Endothelial cell of umbilical vein (primary cell): Measurements from ENCODE around the gene PRR9. TPM values are rescaled to one million over a fixed set of nuclear protein-coding genes. Genes with fewer than 3 reads are reported as not detected.

Source experiments
- BruUV-seq: library from RNA; stranded (reverse); fragments of 400-500 nt; replicated peaks from 2 replicates; lab custom pipeline; 2021; lab: Mats Ljungman, UMichigan
- CTCF ChIA-PET: fragments of 300-600, 350-600 bp; sonication (Branson Sonifier 250); formaldehyde crosslinking; loops from one replicate; lab custom pipeline; 2021; ENCODE audit warnings: antibody characterized with exemption, inconsistent platforms; lab: Charles Lee
- POLR2A ChIA-PET: fragments of 300-600, 350-600 bp; sonication (Branson Sonifier 250); formaldehyde crosslinking; loops from one replicate; lab custom pipeline; 2021; ENCODE audit warnings: antibody characterized with exemption, inconsistent platforms; lab: Charles Lee
- DNase-seq: peaks from one replicate; pipeline ENCODE4 v3.0.0-alpha.2; 2011; ENCODE audit warnings: low read depth, low spot score
- FAIRE-seq: peaks from 2 replicates; lab custom pipeline; 2011; peaks lifted over from hg19 to GRCh38; lab: Jason Lieb, UNC
- H2AFZ ChIP-seq: 2 replicates; pipeline ENCODE4 v1.6.0; 2012; ENCODE audit warnings: low read depth, low read length, control low read depth, inconsistent platforms
- H3K27ac ChIP-seq: 2 replicates; pipeline ENCODE4 v1.5.1; 2011; ENCODE audit warnings: low read depth, mild to moderate bottlenecking, control low read depth, low read length, moderate library complexity; ENCODE audit not compliant: insufficient read depth
- H3K27me3 ChIP-seq, 2 experiments: 2 replicates each; pipeline versions ENCODE4 v1.6.0 to v1.6.1; 2011; ENCODE audit warnings: low read length in 2 of 2, mixed read lengths in 1 of 2; ENCODE audit not compliant: control insufficient read depth in 2 of 2, insufficient read depth in 2 of 2
- H3K36me3 ChIP-seq, 2 experiments: 2 replicates in 1 of 2; 3 replicates in 1 of 2; pipeline ENCODE4 v1.5.1; 2011; ENCODE audit warnings: low read length in 2 of 2, mild to moderate bottlenecking in 1 of 2, moderate library complexity in 1 of 2; ENCODE audit not compliant: control insufficient read depth in 2 of 2, insufficient read depth in 2 of 2; ENCODE audit errors: extremely low read depth in 1 of 2
- H3K4me1 ChIP-seq: 3 replicates; pipeline ENCODE4 v1.5.1; 2011; ENCODE audit warnings: mild to moderate bottlenecking, low read length; ENCODE audit not compliant: control insufficient read depth, insufficient read depth; ENCODE audit errors: extremely low read depth
- H3K4me2 ChIP-seq: 2 replicates; pipeline ENCODE4 v1.6.1; 2011; ENCODE audit warnings: low read length, control low read depth, mixed read lengths; ENCODE audit not compliant: insufficient read depth
- H3K4me3 ChIP-seq, 3 experiments: fragments of 200-600 bp in 1 of 3; sonication (generic), shearing (Covaris generic) in 1 of 3; replicated peaks in 1 of 3; 2 replicates each; pipeline ENCODE4 v1.5.1; 2011 to 2016; ENCODE audit warnings: control low read depth in 3 of 3, low read length in 3 of 3, mild to moderate bottlenecking in 2 of 3, inconsistent platforms in 1 of 3, low read depth in 1 of 3, moderate library complexity in 1 of 3; ENCODE audit not compliant: insufficient read depth in 1 of 3
- H3K79me2 ChIP-seq: 2 replicates; pipeline ENCODE4 v1.6.0; 2012; ENCODE audit warnings: low read length, inconsistent platforms; ENCODE audit not compliant: control insufficient read depth, insufficient read depth
- H3K9ac ChIP-seq: replicated peaks from 2 replicates; pipeline ENCODE3; 2011; ENCODE audit warnings: low read length, control low read depth; ENCODE audit not compliant: insufficient read depth; ENCODE audit errors: extremely low read depth
- H3K9me1 ChIP-seq: replicated peaks from 3 replicates; pipeline ENCODE4 v1.6.0; 2011; ENCODE audit warnings: mild to moderate bottlenecking, low read length; ENCODE audit not compliant: control insufficient read depth, insufficient read depth; ENCODE audit errors: extremely low read depth
- H3K9me3 ChIP-seq: replicated peaks from 2 replicates; pipeline ENCODE4 v1.5.1; 2012; ENCODE audit warnings: low read length, inconsistent platforms; ENCODE audit not compliant: control insufficient read depth, insufficient read depth
- H4K20me1 ChIP-seq: replicated peaks from 2 replicates; pipeline ENCODE3; 2011; ENCODE audit warnings: mild to moderate bottlenecking, low read length; ENCODE audit not compliant: control insufficient read depth, insufficient read depth; ENCODE audit errors: extremely low read depth
- EZH2 ChIP-seq: IDR thresholded peaks from 2 replicates; pipeline ENCODE4 v1.6.1; 2012; ENCODE audit warnings: borderline replicate concordance, low read depth, mild to moderate bottlenecking, moderate library complexity, low read length, inconsistent platforms; ENCODE audit not compliant: severe bottlenecking
- FOS ChIP-seq: IDR thresholded peaks from 2 replicates; pipeline ENCODE4 v1.6.1; 2011; ENCODE audit warnings: mild to moderate bottlenecking, low read length, moderate library complexity, borderline replicate concordance; ENCODE audit not compliant: insufficient read depth
- GATA2 ChIP-seq: IDR thresholded peaks from 2 replicates; pipeline ENCODE4 v1.7.0; 2011; ENCODE audit warnings: low read depth, mild to moderate bottlenecking, moderate library complexity, mixed read lengths, low read length; ENCODE audit not compliant: insufficient read length, insufficient read depth
- JUN ChIP-seq: IDR thresholded peaks from 2 replicates; pipeline ENCODE4 v1.6.1; 2011; ENCODE audit warnings: borderline replicate concordance, low read depth; ENCODE audit not compliant: insufficient read length, insufficient read depth
- MYC ChIP-seq: IDR thresholded peaks from one replicate; pipeline ENCODE4 v1.6.1; 2011; ENCODE audit warnings: mild to moderate bottlenecking, low read depth, low read length
- POLR2A ChIP-seq: IDR thresholded peaks from 2 replicates; pipeline ENCODE4 v1.6.1; 2012; ENCODE audit warnings: low read depth, mild to moderate bottlenecking, control low read depth, low read length
- POLR2AphosphoS5 ChIP-seq: IDR thresholded peaks from 2 replicates; pipeline ENCODE4 v1.6.1; 2012; ENCODE audit warnings: low read depth, mild to moderate bottlenecking, control low read depth, low read length, moderate library complexity; ENCODE audit not compliant: insufficient read depth
- dilution Hi-C: fragments of 300-500 bp; cut with MboI; formaldehyde crosslinking; loops from one replicate; pipeline ENCODE4 v1.15.0; 2019; ENCODE audit warnings: low sequenced_read_pairs; ENCODE audit not compliant: extremely low pct_ligation_motif_present
- intact Hi-C: fragments of 100-400 bp; cut with micrococcal nuclease; formaldehyde crosslinking; loops from one replicate; pipeline ENCODE4 v1.10.0; 2022
- polyA plus RNA-seq, 4 experiments: library from polyadenylated mRNA; depleted of rRNA in 3 of 4; stranded (reverse) in 3 of 4; unstranded in 1 of 4; fragments of >200 nt; gene quantifications; 2 replicates each; pipeline versions ENCODE4 v1.2.1 to v1.2.3, GENCODE V29; 2011 to 2012; ENCODE audit warnings: missing spikeins in 1 of 4
- total RNA-seq: library from RNA; stranded (reverse); gene quantifications from 2 replicates; pipeline ENCODE4 v1.2.3, GENCODE V29; 2021
- TF ChIP-seq, protein P1 (sequence below): IDR thresholded peaks from 2 replicates; pipeline ENCODE4 v1.6.1; 2011; ENCODE audit not compliant: insufficient read depth, insufficient read length
- TF ChIP-seq, protein P2 (sequence below), 2 donors: IDR thresholded peaks; 1 replicate in 1 of 2; 2 replicates in 1 of 2; pipeline ENCODE4 v1.5.1; 2011; ENCODE audit warnings: low read length in 2 of 2, mild to moderate bottlenecking in 2 of 2, moderate library complexity in 2 of 2, control low read depth in 1 of 2, inconsistent platforms in 1 of 2, low read depth in 1 of 2; ENCODE audit not compliant: insufficient read depth in 1 of 2; ENCODE audit errors: extremely low read depth in 1 of 2

The PRR9 gene
- total and polyA plus RNA-seq, 2 donors (not counting 3 experiments of a cell fraction or from before 2014, with no cell fraction given) = not detected

DNA sequence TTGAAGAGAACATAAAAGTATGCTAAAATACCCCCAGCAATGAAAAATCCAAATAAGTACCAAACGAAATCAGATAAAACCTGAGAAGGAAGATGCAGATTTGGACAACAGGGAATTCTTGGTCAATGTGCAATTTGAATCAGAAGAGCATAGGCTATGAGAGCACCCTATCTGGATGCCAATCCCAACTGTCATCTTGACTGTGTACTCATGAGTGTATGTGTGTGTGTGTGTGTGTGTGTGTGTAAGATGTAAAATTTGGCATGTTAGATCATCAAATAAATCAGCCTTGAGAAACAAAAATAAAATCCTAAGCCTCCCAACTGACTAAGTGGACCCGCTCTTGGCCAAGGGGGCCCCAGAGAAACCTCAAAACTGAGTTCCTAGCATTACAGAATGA is 48.7 kb upstream of the PRR9 start:
- Histone ChIP-seq H3K27ac (no peak overlapping the region), H3K9me1 (no peaks in the 10 kb centered on the region), H2AFZ (no peak overlapping the region), H3K36me3 (no peaks in the 10 kb centered on the region), H3K4me3 (no peak overlapping the region), H3K27me3 (no peaks in the 10 kb centered on the region), H3K9me3 (no peaks in the 10 kb centered on the region), H3K4me2 (no peak overlapping the region), H4K20me1 (no peaks in the 10 kb centered on the region), H3K9ac (no peak overlapping the region), H3K4me1 (no peaks in the 10 kb centered on the region), H3K79me2 (no peaks in the 10 kb centered on the region)
- dilution Hi-C loops (no loop called here), intact Hi-C loops (no loop called here)
- BruUV-seq = no TSS peak
- ChIA-PET POLR2A (no interaction called here), CTCF (no interaction called here)
- TF ChIP-seq EZH2 (no peak), POLR2A (no peak), FOS (no peak), POLR2AphosphoS5 (no peak), MYC (no peak), GATA2 (no peak), JUN (no peak)
- TF ChIP-seq, protein P1, sequence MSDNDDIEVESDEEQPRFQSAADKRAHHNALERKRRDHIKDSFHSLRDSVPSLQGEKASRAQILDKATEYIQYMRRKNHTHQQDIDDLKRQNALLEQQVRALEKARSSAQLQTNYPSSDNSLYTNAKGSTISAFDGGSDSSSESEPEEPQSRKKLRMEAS = no peak
- TF ChIP-seq, protein P2, sequence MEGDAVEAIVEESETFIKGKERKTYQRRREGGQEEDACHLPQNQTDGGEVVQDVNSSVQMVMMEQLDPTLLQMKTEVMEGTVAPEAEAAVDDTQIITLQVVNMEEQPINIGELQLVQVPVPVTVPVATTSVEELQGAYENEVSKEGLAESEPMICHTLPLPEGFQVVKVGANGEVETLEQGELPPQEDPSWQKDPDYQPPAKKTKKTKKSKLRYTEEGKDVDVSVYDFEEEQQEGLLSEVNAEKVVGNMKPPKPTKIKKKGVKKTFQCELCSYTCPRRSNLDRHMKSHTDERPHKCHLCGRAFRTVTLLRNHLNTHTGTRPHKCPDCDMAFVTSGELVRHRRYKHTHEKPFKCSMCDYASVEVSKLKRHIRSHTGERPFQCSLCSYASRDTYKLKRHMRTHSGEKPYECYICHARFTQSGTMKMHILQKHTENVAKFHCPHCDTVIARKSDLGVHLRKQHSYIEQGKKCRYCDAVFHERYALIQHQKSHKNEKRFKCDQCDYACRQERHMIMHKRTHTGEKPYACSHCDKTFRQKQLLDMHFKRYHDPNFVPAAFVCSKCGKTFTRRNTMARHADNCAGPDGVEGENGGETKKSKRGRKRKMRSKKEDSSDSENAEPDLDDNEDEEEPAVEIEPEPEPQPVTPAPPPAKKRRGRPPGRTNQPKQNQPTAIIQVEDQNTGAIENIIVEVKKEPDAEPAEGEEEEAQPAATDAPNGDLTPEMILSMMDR (IDR thresholded peaks at IDR 0.05; ENCODE audit: extremely low read depth in 1 of 2, insufficient read depth in 1 of 2, low read depth in 1 of 2, low read length in 2 of 2) = no peak
- FAIRE-seq = no peak
- no peak for DNase-seq
